Measurements from ENCODE around the gene APOA4.

DNA sequence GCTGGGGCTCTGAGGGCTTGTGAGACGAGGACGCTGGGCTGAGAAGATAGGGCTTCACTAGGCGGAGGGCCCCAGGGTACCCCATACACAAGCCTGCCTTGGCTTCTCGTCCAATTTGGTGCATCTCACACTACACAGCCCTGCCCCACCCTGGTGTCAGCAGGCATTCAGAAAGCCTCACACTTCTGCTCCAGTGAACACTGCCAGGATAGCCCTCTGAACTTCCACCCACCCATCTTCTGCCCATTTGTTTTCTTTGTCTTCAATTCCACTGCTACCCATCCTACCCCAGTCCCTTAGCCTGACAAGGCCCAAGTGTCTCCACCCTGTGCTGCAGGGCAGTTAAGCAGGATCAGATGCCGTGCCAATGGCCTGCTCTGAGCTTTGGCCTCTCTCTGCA is 48.4 kb downstream of the APOA4 start:
- TF ChIP-seq, protein P1, sequence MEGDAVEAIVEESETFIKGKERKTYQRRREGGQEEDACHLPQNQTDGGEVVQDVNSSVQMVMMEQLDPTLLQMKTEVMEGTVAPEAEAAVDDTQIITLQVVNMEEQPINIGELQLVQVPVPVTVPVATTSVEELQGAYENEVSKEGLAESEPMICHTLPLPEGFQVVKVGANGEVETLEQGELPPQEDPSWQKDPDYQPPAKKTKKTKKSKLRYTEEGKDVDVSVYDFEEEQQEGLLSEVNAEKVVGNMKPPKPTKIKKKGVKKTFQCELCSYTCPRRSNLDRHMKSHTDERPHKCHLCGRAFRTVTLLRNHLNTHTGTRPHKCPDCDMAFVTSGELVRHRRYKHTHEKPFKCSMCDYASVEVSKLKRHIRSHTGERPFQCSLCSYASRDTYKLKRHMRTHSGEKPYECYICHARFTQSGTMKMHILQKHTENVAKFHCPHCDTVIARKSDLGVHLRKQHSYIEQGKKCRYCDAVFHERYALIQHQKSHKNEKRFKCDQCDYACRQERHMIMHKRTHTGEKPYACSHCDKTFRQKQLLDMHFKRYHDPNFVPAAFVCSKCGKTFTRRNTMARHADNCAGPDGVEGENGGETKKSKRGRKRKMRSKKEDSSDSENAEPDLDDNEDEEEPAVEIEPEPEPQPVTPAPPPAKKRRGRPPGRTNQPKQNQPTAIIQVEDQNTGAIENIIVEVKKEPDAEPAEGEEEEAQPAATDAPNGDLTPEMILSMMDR (IDR thresholded peaks at IDR 0.05): no peak
- TF ChIP-seq POLR2A (IDR thresholded peaks at IDR 0.05) (no peak), POLR2AphosphoS5 (IDR thresholded peaks at IDR 0.05) (no peak), EP300 (IDR thresholded peaks at IDR 0.05; ENCODE audit: low read depth) (no peak)
